GM10266 (cell line): Measurements from ENCODE around the gene CCDC190.
"Not testable (repeated sequence)": the region's sequence is repeated elsewhere in the genome, so short reads cannot be mapped to it uniquely, and the experiment has no call there.

Experiments used
- DNase-seq: peaks from one replicate; pipeline ENCODE4 v3.0.0; 2012; ENCODE audit errors: extremely low spot score
- CTCF ChIP-seq: IDR thresholded peaks from 2 replicates; pipeline ENCODE4 v1.5.1; 2012; ENCODE audit warnings: mild to moderate bottlenecking, low read depth; ENCODE audit not compliant: control insufficient read depth, insufficient read depth; ENCODE audit errors: missing control alignments

Gene CCDC190

GRCh38 chr1:162878000-162878596 is 17.1 kb upstream of the CCDC190 start:
- DNase-seq = peak; percentile 10
- TF ChIP-seq CTCF = peak; percentile 62

- no peak for TF ChIP-seq CTCF
- no peak for DNase-seq
Observed at GRCh38 chr1:162877412-162877811, 16.4 kb upstream of the CCDC190 start.

GRCh38 chr1:162876751-162877150 is 15.8 kb upstream of the CCDC190 start:
- no peak for TF ChIP-seq CTCF
- DNase-seq = no peak

- DNase-seq = no peak
- no peak for TF ChIP-seq CTCF
Observed at GRCh38 chr1:162873671-162874666, 13.0 kb upstream of the CCDC190 start.

- no peak for TF ChIP-seq CTCF
- no peak for DNase-seq
Observed at GRCh38 chr1:162872981-162873380, 12.0 kb upstream of the CCDC190 start.

GRCh38 chr1:162871417-162871816 is 10.4 kb upstream of the CCDC190 start:
- not testable (repeated sequence) for DNase-seq

- DNase-seq = no peak
- TF ChIP-seq CTCF = no peak
Observed at GRCh38 chr1:162868972-162869371, 8.0 kb upstream of the CCDC190 start.
